OCI-LY3 (cell line): Measurements from ENCODE around the gene UQCC5.

Experiments used
- EZH2phosphoT487 ChIP-seq: fragments of 200-600 bp; shearing (Covaris generic); IDR thresholded peaks from 2 replicates; pipeline ENCODE4 v1.6.1; 2018; ENCODE audit warnings: antibody characterized with exemption, mixed run types, low read depth
- TF ChIP-seq, protein P1 (sequence below): fragments of 200-600, 300-600 bp; sonication (generic); IDR thresholded peaks from 2 replicates; pipeline ENCODE4 v1.5.1; 2014; ENCODE audit warnings: antibody characterized with exemption, low read length, low read depth

DNA sequence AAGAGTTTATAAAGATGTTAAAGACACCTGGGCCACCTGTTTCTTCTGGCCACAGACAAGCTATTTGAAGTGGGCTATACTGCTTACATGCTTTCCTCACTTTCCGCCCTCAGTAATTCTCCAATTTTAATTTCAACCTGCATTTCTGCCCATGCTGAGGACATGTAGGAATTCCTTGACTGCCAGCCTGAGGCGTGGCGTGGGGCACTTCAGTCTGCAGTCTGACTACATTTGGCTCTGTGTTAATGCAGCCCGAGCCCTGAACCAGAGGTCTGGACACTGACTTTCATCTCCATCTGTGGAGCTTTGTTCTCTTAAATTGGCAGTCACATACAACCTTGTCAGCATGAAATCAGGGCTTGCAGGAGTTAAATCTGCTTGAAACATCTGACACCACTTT lies 8.5 kb downstream of the UQCC5 start:
- TF ChIP-seq, protein P1, sequence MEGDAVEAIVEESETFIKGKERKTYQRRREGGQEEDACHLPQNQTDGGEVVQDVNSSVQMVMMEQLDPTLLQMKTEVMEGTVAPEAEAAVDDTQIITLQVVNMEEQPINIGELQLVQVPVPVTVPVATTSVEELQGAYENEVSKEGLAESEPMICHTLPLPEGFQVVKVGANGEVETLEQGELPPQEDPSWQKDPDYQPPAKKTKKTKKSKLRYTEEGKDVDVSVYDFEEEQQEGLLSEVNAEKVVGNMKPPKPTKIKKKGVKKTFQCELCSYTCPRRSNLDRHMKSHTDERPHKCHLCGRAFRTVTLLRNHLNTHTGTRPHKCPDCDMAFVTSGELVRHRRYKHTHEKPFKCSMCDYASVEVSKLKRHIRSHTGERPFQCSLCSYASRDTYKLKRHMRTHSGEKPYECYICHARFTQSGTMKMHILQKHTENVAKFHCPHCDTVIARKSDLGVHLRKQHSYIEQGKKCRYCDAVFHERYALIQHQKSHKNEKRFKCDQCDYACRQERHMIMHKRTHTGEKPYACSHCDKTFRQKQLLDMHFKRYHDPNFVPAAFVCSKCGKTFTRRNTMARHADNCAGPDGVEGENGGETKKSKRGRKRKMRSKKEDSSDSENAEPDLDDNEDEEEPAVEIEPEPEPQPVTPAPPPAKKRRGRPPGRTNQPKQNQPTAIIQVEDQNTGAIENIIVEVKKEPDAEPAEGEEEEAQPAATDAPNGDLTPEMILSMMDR: no peak
- no peak for TF ChIP-seq EZH2phosphoT487
